ENCODE results near the gene ARHGAP10. TPM values are rescaled to one million over a fixed set of nuclear protein-coding genes. Genes with fewer than 3 reads are reported as not detected.

The ARHGAP10 gene
- total RNA-seq, 4 donors from 2014 or later, result 131 to 217 (median 206) TPM

DNA sequence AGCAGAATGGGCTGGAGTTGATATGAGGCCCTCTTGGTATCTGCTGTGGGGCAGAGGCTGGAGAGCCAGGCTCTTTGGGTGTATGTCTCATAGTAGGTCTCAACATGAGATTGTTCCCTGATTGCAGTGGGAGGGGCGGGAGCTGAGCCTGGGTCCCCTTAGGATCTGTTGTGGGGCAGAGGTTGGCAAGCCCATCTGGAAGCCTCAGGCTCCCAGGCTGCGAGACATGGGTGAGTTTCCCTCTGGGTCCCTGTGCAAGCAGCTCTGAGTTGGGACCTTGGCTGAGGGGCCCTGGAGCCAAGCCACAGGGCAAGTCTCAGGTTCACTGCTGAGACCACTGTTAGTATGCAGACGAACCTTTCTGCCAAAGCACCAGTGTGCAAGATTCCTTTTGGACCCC lies 201.9 kb downstream of the ARHGAP10 start:
- Histone ChIP-seq H3K27me3 (no peaks in the 10 kb centered on the region), H3K36me3 (peaks cover 0 to 47% (median 0%) of the 10 kb centered on the region in 3 donors), H3K4me3 (no peak overlapping the region), H3K4me1 (no peaks in the 10 kb centered on the region), H3K9me3 (no peaks in the 10 kb centered on the region), H3K27ac (no peak overlapping the region)
- WGBS, 2 donors, result 92 to 100% methylated on average over 1 to 3 of the region's 3 CpGs
- TF ChIP-seq POLR2A (IDR thresholded peaks at IDR 0.05), result no peak
- no peak for TF ChIP-seq EP300 (IDR thresholded peaks at IDR 0.05)
- TF ChIP-seq, protein P1, sequence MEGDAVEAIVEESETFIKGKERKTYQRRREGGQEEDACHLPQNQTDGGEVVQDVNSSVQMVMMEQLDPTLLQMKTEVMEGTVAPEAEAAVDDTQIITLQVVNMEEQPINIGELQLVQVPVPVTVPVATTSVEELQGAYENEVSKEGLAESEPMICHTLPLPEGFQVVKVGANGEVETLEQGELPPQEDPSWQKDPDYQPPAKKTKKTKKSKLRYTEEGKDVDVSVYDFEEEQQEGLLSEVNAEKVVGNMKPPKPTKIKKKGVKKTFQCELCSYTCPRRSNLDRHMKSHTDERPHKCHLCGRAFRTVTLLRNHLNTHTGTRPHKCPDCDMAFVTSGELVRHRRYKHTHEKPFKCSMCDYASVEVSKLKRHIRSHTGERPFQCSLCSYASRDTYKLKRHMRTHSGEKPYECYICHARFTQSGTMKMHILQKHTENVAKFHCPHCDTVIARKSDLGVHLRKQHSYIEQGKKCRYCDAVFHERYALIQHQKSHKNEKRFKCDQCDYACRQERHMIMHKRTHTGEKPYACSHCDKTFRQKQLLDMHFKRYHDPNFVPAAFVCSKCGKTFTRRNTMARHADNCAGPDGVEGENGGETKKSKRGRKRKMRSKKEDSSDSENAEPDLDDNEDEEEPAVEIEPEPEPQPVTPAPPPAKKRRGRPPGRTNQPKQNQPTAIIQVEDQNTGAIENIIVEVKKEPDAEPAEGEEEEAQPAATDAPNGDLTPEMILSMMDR (IDR thresholded peaks at IDR 0.05), result no peak
- no peak for DNase-seq (ENCODE audit: low spot score in 2 of 2)

DNA sequence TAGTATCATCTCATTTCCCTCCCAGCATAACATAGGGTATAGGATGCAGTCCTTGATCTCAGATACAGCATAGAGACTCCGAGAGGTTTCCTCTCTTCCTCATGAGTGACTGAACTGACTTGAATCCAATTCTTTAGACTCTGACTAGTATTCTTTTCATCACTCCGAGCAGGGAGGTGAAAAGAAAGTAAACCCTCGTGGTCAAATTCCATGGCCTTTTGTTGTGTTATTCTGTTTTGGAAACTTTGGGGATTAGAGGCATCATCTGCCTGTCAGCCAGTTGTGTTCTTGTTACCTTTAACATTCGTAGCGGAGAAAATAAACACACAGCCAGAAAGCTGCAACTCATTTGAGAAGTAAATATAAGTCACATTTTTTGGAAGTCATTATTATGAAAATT lies 206.6 kb downstream of the ARHGAP10 start:
- no peak for DNase-seq (ENCODE audit: low spot score in 2 of 2)
- WGBS, 2 donors, result 50 to 57% methylated on average over 5 of the region's 5 CpGs
- TF ChIP-seq, protein P1 (IDR thresholded peaks at IDR 0.05), result no peak
- no peak for TF ChIP-seq POLR2A (IDR thresholded peaks at IDR 0.05)
- no peak for TF ChIP-seq EP300 (IDR thresholded peaks at IDR 0.05)
- no peaks in the 10 kb centered on the region for H3K27me3 ChIP-seq
- no peaks in the 10 kb centered on the region for H3K9me3 ChIP-seq
- H3K36me3 ChIP-seq, result peaks cover 0 to 42% (median 0%) of the 10 kb centered on the region in 3 donors
- no peak overlapping the region for H3K27ac ChIP-seq
- H3K4me1 ChIP-seq, result peaks cover 0 to 30% (median 2%) of the 10 kb centered on the region in 4 donors
- no peak overlapping the region for H3K4me3 ChIP-seq

DNA sequence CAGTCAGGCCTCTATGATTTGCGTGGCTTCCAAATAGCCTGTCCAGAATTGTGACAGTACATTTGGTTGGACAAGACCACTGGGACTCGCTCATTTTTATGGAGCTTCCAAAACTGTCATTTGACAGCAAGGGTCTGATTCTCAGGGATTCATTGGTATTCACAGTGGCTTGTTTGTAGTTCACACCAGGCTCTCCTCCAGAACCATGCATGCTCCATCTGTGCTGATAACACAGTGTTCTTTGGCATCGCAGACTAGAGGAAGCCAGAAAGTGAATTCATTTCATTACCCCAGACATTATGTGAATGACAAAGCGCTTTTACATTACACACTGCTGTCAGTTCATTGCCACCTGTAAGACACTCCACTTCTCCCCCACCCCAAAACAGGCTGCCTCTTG lies 208.3 kb downstream of the ARHGAP10 start:
- Histone ChIP-seq H3K27me3 (no peaks in the 10 kb centered on the region), H3K36me3 (peaks cover 0 to 43% (median 0%) of the 10 kb centered on the region in 3 donors), H3K9me3 (no peaks in the 10 kb centered on the region), H3K4me1 (peaks cover 0 to 33% (median 2%) of the 10 kb centered on the region in 4 donors), H3K4me3 (no peak overlapping the region), H3K27ac (no peak overlapping the region)
- TF ChIP-seq EP300 (IDR thresholded peaks at IDR 0.05), result no peak
- TF ChIP-seq, protein P1 (IDR thresholded peaks at IDR 0.05), result no peak
- TF ChIP-seq POLR2A (IDR thresholded peaks at IDR 0.05), result no peak
- WGBS, 2 donors, result 87 to 95% methylated on average over 4 of the region's 4 CpGs
- DNase-seq (ENCODE audit: low spot score in 2 of 2), result no peak

DNA sequence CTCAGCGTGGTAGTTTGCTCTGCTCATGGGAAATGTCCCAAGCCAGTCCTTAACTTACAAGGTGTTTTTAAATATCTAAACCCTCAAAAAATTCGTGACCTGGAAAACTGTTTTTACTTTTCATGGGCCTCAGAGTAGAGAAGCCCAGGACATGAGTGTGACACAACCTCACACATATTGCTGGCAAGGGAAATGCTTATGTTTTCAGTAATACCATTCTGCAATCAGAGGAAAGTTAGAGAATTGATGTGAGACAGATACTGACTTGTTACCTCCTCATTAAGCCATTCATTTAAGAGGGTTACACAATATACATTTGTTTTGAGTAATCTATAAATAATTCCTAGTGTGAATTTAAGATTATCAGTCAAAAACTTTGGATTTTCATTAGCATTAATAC lies 209.5 kb downstream of the ARHGAP10 start:
- Histone ChIP-seq H3K36me3 (peaks cover 0 to 52% (median 0%) of the 10 kb centered on the region in 3 donors), H3K27me3 (no peaks in the 10 kb centered on the region), H3K27ac (no peak overlapping the region), H3K4me3 (no peak overlapping the region), H3K4me1 (peaks cover 0 to 33% (median 2%) of the 10 kb centered on the region in 4 donors), H3K9me3 (no peaks in the 10 kb centered on the region)
- DNase-seq (ENCODE audit: low spot score in 2 of 2), result no peak
- no peak for TF ChIP-seq POLR2A (IDR thresholded peaks at IDR 0.05)
- no peak for TF ChIP-seq EP300 (IDR thresholded peaks at IDR 0.05)
- TF ChIP-seq, protein P1 (IDR thresholded peaks at IDR 0.05), result no peak
- 79 to 93% methylated on average over 2 of the region's 2 CpGs for WGBS, 2 donors

DNA sequence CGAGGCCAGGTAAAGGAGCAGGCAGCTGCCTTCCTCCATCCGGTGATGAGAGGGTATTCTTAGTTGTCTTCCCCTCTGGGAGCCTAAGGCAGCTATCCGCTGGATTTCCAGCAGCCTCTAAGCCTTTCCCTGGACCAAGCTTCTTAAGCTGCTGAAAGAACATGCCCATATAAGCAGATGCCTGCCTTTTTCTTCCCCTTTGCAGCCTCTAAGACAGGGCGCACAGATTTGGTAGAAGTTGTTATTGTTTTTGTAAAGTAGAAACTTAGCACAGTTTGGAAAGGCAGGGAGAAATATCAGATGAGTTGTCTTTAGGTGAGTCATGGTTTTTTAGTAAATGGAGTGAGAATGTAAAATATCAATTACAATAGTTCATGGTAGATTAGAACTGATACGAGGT lies 210.8 kb downstream of the ARHGAP10 start:
- Histone ChIP-seq H3K36me3 (peaks cover 0 to 55% (median 0%) of the 10 kb centered on the region in 3 donors), H3K9me3 (no peaks in the 10 kb centered on the region), H3K27ac (peak overlapping the region in 1 of 4 donors; percentile 8), H3K4me1 (peaks cover 0 to 33% (median 2%) of the 10 kb centered on the region in 4 donors), H3K27me3 (no peaks in the 10 kb centered on the region), H3K4me3 (no peak overlapping the region)
- 66 to 73% methylated on average over 5 of the region's 5 CpGs for whole genome bisulfite sequencing, 2 donors
- no peak for DNase-seq (ENCODE audit: low spot score in 2 of 2)
- TF ChIP-seq, protein P1 (IDR thresholded peaks at IDR 0.05), result no peak
- TF ChIP-seq EP300 (IDR thresholded peaks at IDR 0.05) (no peak), POLR2A (IDR thresholded peaks at IDR 0.05) (no peak)
